NCI-H748 (cell line): ENCODE results near the gene RSPH9.

Experiments
- DNase-seq: peaks from one replicate; lab custom pipeline; 2025; ENCODE audit not compliant: unreplicated experiment; lab: John Stamatoyannopoulos, UW

Gene RSPH9

DNA sequence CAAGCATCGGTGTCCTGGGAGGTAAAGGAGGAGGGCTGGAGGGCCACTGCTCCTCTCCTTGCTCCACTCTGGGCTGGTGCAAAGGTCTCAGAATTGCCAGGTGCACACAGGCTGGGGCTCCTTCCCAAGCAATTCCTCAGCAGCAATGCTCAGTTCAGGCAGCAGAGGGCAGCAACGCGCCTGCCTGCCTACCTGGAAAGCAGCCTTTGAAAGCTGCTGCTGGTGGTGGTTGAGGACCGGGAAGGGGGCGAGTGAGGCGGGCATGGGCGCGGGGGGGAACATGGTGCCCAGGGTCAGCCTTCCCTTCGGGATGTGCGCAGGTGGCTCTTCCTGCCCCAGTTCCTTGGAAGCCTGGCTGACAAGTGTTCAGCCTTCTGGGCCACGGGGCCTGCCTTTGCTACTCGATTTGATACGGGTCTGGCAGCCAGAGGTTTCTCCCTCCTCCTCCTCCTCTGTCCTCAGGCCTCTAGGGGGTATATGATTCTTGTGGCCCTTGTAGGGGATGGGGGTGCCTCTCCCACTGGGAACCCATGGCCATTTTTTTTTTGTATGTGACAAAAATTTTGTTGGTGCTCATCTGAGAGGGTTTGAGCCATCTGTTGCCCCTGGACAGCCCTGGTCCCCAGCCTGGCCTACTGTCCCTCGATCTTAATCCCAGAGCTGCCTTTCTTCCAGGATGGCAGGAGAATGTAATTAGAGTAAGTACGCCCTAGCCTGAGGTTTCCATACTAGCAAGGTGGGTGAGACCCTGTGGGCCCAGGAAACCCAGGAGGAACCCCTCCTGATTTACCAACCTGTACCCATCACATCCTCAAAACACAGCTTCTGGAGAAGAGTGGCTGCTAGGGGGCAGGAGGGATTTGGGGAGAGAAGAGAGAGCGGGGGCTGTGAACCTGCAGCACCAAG lies 22.7 kb downstream of the RSPH9 start:
- peak; percentile 88 for DNase-seq

DNA sequence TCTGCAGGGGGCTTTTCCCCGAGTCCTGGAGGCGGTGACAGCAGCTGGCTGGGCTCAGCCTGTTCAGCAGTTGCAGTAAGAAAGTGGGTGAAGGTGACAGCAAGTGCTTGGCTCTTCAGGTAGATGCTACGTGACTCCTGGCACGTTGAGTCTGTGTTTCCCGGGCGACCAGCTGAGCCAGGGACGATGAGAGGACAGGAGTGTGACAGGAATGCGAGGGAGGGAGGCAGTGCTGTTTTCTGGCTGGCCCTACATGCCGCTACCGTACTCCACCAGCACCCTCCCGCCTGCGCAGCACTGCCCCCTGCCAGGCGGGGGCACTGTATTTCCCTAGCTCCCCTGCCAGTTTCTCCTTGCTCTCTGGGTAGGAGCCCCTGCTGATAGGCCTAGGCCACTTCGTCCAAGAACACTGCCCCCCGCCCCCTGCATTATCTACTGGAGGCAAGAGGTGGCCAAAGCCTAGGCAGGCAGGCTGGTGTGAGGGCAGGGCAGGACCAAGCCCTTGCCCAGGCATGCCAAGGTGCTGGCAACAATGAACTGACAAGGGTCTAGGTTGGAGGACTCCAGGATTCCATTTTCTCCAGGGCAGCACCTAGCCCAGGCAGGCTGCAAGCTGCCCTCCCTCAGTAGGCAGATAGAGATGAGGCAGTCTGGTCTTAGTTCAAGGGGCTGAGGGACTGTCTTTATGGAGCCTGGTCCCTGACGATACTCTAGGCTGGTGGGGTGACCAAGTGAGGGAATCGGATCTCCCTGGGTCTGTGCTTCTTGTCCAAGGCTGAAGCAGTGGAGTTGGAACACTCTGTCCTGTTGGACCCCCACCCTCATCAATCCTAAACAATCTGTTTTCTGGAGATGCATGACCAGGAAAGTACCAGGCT lies 23.6 kb downstream of the RSPH9 start:
- peak; percentile 94 for DNase-seq

DNA sequence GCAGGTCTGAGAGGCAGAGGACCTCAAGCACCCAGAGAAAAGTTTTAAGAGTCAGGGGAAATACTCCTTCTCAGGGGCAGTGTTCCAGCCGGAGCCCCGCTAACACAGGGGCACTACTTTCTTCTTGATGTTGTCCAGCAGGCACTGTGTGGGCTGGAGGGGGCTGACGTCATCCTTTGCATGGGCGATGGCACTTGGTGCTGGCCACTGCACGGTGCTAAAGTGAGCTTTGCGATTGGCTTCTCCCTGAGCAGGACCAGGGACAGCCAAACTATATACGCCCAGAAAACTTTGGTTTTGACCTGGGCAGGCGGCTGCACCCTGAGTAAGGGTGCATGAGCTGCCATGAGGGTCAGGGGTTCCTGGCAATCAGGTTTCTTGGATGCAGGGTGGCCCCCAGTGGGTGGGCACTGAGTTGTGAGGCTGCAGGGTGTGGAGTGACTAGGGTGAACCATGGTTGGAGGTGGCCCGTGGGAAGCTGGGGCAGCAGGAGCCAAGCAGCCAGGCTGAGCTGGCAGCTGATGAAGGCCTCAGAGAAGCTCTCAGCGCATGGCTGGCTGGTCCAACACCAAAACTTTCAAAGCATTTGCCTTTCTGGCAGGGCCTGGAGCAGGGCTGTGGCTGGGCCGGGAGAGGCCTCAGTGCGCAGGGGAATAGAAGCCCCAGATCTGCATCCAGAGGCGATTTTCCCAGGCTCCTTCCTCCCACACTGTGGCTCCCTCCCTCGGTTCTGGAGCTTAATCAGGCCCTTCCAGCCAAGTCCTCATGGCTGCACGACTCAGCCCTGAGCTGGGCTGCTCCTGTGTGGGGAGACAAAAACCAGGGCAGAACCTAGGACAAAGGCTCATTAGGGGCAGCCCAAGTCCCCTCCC lies 24.4 kb downstream of the RSPH9 start:
- DNase-seq: no peak

DNA sequence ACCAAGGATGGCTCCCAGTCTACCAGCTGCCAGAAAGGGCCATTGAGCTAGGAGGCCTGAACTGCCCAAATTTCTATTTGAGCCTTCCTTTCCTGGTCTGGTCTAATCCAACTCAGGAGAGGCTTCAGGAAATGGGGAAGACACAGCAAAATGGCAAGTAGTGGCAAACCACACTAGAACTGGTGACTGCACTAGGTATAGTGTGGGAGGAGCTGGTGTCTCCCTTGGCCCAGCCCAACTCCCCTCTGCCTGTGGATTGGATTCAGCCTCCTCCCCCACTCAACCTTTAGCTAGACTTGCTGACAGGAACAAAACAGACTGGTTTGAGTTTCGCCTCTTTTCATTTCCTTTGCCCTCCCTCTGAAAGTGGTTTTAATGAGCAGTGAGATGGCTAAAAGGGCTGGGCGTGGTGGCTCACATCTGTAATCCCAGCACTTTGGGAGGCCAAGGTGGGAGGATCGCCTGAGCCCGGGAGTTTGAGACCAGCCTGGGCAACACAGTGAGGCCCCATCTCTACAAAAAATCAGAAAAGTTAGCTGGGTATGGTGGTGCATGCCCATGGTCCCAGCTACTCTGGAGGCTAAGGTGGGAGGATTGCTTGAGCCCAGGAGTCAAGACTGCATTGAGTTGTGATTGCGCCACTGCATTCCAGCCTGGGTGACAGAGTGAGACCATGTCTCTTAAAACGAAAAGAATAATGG lies 25.2 kb downstream of the RSPH9 start:
- DNase-seq: no peak

DNA sequence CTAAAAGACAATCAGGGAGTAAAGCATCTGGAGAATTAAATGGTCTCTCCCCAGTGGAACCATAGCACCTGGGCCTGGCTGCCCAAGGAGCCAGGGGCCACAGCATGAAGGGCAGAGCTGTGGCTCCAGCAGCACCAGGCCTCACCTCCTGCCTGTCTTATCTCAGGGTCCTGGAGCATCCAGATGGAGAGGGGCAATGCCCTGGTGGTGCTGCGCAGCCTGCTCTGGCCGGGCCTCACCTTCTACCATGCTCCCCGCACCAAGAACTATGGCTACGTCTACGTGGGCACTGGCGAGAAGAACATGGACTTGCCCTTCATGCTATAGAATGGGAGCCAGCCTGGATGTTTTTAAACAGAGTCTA lies 25.8 kb downstream of the RSPH9 start:
- no peak for DNase-seq

DNA sequence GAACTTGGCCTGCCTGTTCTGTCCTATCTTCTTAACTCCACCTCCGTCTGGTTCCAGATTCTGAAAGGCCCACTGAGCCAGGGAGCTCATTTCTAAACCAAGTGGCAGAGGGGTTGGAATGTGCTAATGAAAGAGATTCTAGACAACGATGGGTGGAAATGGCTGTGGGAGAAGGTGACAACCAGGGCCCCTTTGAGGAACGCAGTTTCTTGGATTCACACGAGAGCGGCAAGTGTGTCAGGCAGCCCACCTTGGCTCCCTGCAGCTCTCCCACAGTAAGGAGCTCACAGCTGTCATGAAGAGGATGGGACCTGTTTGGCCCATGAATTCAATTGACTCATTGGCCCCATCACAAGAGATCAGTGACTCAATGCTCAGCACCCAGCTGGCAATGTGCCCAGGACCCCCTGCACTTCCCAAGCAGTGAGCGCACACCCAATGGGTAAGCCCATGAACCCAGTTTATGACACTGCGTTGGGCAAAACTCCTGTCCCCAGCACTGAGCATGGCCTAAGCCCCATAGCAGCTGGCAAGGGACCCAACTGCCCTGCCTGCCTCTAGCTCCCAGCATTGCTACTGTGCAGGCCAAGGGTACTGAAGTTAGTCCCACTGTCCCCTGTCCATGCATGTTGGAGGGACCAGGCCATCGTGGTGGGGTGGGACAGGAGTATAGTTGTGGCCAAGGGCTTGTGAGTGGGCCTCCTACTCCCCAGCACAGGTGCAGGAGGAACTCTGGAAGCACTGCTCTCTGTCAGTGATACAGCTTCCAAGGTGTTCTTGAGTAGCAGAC lies 26.4 kb downstream of the RSPH9 start:
- no peak for DNase-seq

DNA sequence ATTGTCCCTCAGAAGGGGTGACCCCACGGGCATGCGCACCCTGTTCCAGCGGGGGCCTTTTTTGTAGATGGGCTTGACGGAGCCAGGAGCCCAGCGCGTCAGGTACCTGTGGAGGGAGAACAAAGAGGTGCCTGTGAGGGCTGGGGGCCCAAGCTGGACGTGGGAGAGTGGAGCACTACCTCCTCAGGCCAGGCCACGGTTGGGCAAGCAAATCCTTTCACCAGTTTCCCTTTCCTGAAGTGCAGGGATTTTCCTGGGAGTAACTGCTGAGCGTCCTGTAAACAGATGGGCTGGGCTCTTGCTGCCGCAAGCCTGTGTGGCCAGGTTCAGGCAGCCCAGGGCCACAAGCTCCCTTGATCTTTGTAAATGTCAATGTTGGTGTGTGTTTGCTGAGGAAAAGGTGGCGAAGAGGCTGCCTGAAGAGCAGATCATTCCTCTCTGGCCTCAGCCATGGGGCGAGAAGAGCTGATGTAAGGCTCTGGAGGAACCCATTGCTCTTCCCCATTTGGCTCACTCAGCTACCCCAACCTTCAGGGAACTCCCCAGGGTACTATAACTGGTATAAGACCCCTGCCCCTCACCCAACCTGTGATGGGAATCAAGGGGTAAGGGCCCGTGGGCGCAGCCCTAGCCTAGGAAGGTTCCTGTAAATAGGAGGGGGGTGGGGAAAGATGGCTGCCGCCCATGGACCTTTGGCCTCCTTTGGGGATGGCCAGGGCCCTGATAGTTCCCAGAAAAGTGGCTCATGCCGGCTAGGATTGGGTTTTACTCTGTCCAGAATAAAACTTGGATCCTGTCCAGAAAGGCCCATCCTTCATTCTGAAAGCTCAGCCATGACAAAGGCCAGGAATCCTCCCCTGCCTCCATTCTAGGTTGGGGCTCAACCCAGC lies 27.2 kb downstream of the RSPH9 start:
- DNase-seq: no peak

DNA sequence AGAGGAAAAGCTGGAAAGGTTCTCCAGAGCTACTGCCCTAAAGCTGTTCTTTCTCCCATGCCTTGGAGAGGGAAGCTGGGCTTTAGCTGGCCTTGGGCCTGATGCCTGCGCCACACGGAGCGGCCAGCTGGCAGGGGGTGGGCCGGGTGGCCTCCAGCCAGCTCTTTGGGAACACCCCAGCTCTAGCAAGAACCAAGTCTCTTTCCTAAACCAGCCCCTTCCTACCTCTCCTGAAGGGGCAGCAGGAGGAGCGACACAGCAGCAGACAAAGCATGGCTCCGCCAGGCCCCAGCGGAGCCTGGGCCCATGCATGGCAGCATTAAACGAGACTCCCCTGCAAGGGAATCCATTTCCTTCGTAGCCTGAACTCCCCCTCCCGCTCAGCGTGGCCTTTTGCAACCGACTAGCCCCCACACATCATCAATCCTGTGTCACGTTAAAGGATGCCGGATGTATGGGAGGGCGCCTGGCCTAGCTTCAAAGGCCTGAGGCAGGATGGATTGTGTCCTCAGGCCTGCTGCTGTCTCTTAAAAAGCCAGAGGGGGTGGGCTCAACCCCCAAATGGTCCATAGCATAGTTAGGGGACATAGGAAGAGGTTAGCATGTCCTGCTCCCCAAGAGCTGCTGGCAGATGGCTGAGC lies 28.7 kb downstream of the RSPH9 start:
- DNase-seq: no peak

DNA sequence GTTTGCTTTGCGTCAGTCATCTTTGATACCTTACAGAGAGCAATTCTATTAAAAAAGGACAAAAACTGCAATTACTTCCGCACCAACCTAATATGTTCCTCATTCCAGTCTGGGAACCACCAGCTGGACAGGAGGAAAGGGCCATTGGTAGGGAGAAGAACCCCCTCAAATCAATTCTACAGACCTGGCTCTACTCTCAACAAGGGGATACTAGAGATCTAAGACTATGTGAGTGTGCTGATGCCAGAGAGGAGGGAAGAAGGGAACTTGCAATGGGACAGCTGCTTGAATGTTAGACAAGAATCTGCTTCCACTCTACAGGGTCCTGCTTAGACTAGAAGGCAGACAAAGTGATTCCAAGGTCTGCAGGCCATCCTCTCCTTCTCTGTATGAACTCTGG lies 29.5 kb downstream of the RSPH9 start:
- DNase-seq: no peak

DNA sequence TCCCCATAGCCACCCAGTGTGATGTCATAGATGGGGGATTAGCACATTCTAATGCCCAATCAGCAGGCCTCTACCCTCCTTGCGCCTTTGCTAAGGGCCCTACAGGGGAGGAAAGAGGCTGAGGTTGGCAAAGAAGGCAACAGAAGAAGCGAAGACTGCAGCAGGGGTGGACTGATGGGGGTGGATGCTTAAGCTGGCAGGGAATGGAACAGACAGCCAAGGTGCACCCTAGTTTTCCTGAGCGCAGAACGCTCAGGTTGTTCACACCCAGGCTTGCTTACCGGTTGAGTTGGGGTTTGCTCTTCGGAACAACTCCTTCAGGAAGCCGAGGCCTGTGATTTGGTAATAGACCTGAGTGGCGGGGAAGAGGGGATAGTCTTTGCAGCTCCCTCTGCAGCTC lies 30.1 kb downstream of the RSPH9 start:
- DNase-seq: no peak

DNA sequence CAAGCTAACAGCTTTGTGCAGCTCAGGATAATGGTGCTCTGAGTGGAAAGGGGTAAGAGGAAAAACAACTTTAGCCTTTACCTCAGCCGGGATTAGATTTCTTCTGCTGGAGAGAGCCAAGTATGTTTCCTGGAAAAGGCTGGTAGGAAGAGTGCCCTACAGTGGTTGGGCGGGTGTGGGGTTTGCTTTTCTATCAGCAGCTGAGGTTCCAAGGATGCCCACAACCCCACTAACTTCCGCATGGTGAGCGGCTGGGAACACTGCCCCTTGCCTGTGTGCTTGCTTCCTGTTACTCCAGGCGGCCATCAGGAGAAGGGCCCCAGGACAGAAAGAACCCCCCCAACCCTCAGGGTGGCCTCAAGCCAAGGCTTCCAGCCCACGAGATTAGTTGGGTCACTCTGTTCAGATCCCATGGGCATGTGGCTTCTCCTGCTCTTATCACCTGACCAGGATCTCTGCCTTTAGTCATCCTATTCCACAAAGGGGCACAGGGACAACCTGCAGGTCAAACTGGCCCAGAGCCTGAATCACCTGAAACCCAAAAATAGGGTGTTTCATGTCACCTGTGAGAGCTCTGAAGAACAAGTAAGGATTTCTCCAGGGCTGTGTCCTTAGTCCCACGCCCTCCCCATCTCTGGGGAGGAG lies 32.2 kb downstream of the RSPH9 start:
- no peak for DNase-seq

DNA sequence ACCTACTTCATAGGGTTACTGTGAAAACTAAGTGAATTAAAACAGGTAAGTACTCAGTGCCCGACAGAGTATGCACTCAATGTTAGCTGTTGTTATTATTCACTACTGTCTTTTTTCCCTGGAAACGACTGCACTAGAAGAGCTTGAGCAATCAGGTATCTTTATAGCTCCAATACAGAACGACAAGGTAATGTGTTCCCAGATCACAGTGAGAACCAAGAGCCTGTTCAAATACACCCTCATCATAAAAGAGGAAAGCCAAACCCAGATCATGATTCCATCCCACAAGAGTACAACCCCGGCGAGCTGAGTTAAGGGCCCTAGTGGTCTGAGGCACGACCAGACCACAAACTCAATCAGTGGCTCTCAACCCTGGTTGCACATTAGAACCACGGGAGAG lies 32.9 kb downstream of the RSPH9 start:
- DNase-seq: no peak

DNA sequence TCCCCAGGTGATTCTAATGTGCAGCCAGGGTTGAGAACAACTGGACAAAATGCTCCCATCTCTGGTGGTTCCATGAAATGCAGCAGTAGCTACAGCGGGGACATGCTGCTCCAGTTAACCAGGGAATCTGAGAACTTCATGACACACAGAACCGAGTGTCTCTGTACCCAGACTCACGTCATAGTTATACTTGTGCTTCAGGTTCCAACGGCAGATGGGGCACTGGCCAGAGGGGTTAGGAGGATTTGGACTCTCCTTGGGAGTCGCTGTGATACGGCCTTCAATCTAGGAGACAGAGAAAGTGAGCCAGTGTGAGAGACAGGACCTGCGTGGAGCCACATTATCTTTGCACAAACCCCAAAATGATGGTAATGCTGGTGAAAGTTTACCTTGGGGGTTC lies 33.5 kb downstream of the RSPH9 start:
- no peak for DNase-seq

DNA sequence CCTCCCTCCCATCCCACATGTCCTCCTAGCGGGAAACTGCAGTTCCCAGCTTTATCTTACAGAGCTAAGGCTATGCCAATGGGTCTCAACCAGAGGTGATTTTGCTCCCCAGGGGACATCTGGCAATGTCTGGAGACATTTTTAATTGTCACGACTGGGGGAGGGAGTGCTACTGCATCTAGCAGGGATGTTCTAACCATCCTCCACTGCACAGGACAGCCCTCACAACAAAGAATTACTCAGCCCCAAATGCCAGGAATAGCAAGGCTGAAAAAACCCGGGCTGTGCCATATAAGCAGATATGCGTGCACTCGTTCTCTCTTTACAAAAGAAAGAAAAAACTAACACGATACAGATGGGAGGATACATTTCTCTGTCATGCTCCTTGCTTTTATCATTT lies 34.2 kb downstream of the RSPH9 start:
- no peak for DNase-seq

DNA sequence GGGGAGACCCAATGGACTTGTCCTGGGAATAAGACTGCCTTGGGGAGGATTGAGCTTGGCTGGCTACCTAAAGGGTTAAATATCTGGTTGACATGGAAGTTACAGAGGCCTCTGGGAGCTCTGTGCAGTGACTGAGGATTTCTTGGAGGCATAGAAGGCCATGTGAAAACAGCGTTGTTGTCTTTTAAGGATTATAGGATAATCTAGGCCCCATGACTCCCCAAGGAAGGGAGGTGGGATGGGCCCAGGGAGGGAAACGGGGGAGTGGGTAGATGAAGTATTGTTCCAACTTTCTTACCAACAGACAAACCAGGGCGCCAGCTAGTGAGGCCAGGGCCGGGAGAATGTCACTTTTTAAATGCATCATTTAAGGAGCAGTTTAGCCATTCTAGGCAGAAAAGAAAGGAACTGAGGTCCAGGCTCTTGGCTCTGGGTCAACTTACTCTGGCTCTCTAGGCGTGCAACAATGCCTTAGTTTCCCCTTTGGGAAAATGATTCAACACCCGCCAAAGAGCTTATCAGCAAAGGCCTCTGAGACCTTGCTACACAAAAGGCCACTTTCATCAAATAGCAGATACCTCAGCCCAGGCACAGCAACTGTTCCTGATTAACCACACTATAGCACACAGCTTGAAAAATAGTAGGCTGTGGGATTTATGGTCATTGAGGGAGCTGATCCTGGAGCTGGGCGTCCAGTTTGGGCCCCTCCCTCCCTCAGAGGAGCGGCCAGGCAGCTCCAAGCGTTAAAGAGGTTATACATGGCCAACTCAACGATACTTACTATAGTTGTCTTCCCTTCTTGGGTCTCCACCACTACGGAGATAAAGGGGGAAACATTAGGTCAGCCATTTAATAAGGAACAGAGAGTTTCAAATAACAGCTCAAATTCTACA lies 35.7 kb downstream of the RSPH9 start:
- no peak for DNase-seq

DNA sequence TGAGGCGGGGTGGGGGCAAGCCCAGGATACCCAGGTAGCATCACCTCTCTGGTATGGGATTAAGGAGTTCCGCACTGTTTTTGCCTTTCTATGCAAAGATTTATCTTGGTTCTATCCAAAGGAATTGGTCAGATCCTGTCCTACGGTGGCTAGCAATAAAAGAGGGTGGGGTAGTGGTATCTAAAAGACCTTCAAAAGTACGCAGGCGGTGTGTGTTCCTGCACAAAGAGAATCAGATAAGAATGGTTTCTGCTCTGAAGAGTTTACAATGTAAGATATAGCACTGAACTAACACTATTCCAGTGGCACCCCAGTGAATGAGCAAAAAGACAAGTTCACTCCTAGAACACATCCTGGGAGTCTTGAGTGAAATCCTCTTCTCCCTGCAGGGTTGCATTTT lies 36.5 kb downstream of the RSPH9 start:
- no peak for DNase-seq
